ENCODE data around the gene CARD10.
A peak's percentile ranks its signal among the peaks of the same experiment; 100 is the strongest.

Gene CARD10

GRCh38 chr22:37485395-37486223 lies 33.6 kb downstream of the CARD10 start:
- Histone ChIP-seq H3K36me3 (ENCODE audit: control insufficient read depth, insufficient read depth, low read length) (peaks cover 4% of the 10 kb centered on the region), H3K9me3 (ENCODE audit: control insufficient read depth, insufficient read depth, low read length) (no peaks in the 10 kb centered on the region), H3K9ac (ENCODE audit: low read depth, low read length) (no peak overlapping the region), H3K4me1 (ENCODE audit: control insufficient read depth, insufficient read depth, low read length) (peaks cover 4% of the 10 kb centered on the region), H3K4me3 (ENCODE audit: low read depth, low read length) (peak overlapping the region; percentile 45), H3K27me3 (ENCODE audit: control insufficient read depth, insufficient read depth, low read length) (no peaks in the 10 kb centered on the region)

- Histone ChIP-seq H3K9ac (ENCODE audit: low read depth, low read length) (no peak overlapping the region), H3K36me3 (ENCODE audit: control insufficient read depth, insufficient read depth, low read length) (no peaks in the 10 kb centered on the region), H3K4me1 (ENCODE audit: control insufficient read depth, insufficient read depth, low read length) (peaks cover 4% of the 10 kb centered on the region), H3K4me3 (ENCODE audit: low read depth, low read length) (no peak overlapping the region), H3K27me3 (ENCODE audit: control insufficient read depth, insufficient read depth, low read length) (no peaks in the 10 kb centered on the region), H3K9me3 (ENCODE audit: control insufficient read depth, insufficient read depth, low read length) (no peaks in the 10 kb centered on the region)
Measured at GRCh38 chr22:37484480-37485394, 34.5 kb downstream of the CARD10 start.

GRCh38 chr22:37483050-37483449 lies 36.2 kb downstream of the CARD10 start:
- Histone ChIP-seq H3K27me3 (ENCODE audit: control insufficient read depth, insufficient read depth, low read length) (no peaks in the 10 kb centered on the region), H3K9ac (ENCODE audit: low read depth, low read length) (no peak overlapping the region)

GRCh38 chr22:37482244-37482643 lies 37.0 kb downstream of the CARD10 start:
- no peaks in the 10 kb centered on the region for H3K9me3 ChIP-seq (ENCODE audit: control insufficient read depth, insufficient read depth, low read length)
- no peak overlapping the region for H3K4me3 ChIP-seq (ENCODE audit: low read depth, low read length)
- H3K36me3 ChIP-seq (ENCODE audit: control insufficient read depth, insufficient read depth, low read length) = no peaks in the 10 kb centered on the region
- H3K4me1 ChIP-seq (ENCODE audit: control insufficient read depth, insufficient read depth, low read length) = peaks cover 4% of the 10 kb centered on the region
- no peak overlapping the region for H3K9ac ChIP-seq (ENCODE audit: low read depth, low read length)
- H3K27me3 ChIP-seq (ENCODE audit: control insufficient read depth, insufficient read depth, low read length) = no peaks in the 10 kb centered on the region

More at GRCh38 chr22:37483050-37483449, 36.2 kb downstream of the CARD10 start:
- no peaks in the 10 kb centered on the region for H3K9me3 ChIP-seq (ENCODE audit: control insufficient read depth, insufficient read depth, low read length)
- H3K36me3 ChIP-seq (ENCODE audit: control insufficient read depth, insufficient read depth, low read length) = no peaks in the 10 kb centered on the region
- peaks cover 4% of the 10 kb centered on the region for H3K4me1 ChIP-seq (ENCODE audit: control insufficient read depth, insufficient read depth, low read length)
- H3K4me3 ChIP-seq (ENCODE audit: low read depth, low read length) = no peak overlapping the region

- Histone ChIP-seq H3K27me3 (ENCODE audit: control insufficient read depth, insufficient read depth, low read length) (no peaks in the 10 kb centered on the region), H3K9me3 (ENCODE audit: control insufficient read depth, insufficient read depth, low read length) (no peaks in the 10 kb centered on the region), H3K4me1 (ENCODE audit: control insufficient read depth, insufficient read depth, low read length) (peaks cover 1% of the 10 kb centered on the region), H3K4me3 (ENCODE audit: low read depth, low read length) (no peak overlapping the region), H3K36me3 (ENCODE audit: control insufficient read depth, insufficient read depth, low read length) (no peaks in the 10 kb centered on the region), H3K9ac (ENCODE audit: low read depth, low read length) (no peak overlapping the region)
Measured at GRCh38 chr22:37481347-37481907, 37.8 kb downstream of the CARD10 start.

GRCh38 chr22:37480387-37481346 lies 38.5 kb downstream of the CARD10 start:
- Histone ChIP-seq H3K4me3 (ENCODE audit: low read depth, low read length) (no peak overlapping the region), H3K4me1 (ENCODE audit: control insufficient read depth, insufficient read depth, low read length) (no peaks in the 10 kb centered on the region), H3K36me3 (ENCODE audit: control insufficient read depth, insufficient read depth, low read length) (no peaks in the 10 kb centered on the region), H3K27me3 (ENCODE audit: control insufficient read depth, insufficient read depth, low read length) (no peaks in the 10 kb centered on the region), H3K9ac (ENCODE audit: low read depth, low read length) (no peak overlapping the region), H3K9me3 (ENCODE audit: control insufficient read depth, insufficient read depth, low read length) (no peaks in the 10 kb centered on the region)

GRCh38 chr22:37479196-37479595 lies 40.0 kb downstream of the CARD10 start:
- no peak overlapping the region for H3K4me3 ChIP-seq (ENCODE audit: low read depth, low read length)
- H3K36me3 ChIP-seq (ENCODE audit: control insufficient read depth, insufficient read depth, low read length) = no peaks in the 10 kb centered on the region
- H3K4me1 ChIP-seq (ENCODE audit: control insufficient read depth, insufficient read depth, low read length) = no peaks in the 10 kb centered on the region
- no peaks in the 10 kb centered on the region for H3K27me3 ChIP-seq (ENCODE audit: control insufficient read depth, insufficient read depth, low read length)
- no peak overlapping the region for H3K9ac ChIP-seq (ENCODE audit: low read depth, low read length)
- H3K9me3 ChIP-seq (ENCODE audit: control insufficient read depth, insufficient read depth, low read length) = no peaks in the 10 kb centered on the region

- H3K27me3 ChIP-seq (ENCODE audit: control insufficient read depth, insufficient read depth, low read length) = no peaks in the 10 kb centered on the region
- no peaks in the 10 kb centered on the region for H3K36me3 ChIP-seq (ENCODE audit: control insufficient read depth, insufficient read depth, low read length)
- no peaks in the 10 kb centered on the region for H3K9me3 ChIP-seq (ENCODE audit: control insufficient read depth, insufficient read depth, low read length)
- no peak overlapping the region for H3K9ac ChIP-seq (ENCODE audit: low read depth, low read length)
- H3K4me3 ChIP-seq (ENCODE audit: low read depth, low read length) = no peak overlapping the region
- no peaks in the 10 kb centered on the region for H3K4me1 ChIP-seq (ENCODE audit: control insufficient read depth, insufficient read depth, low read length)
Measured at GRCh38 chr22:37476389-37477329, 42.6 kb downstream of the CARD10 start.

GRCh38 chr22:37474447-37475090 lies 44.6 kb downstream of the CARD10 start:
- Histone ChIP-seq H3K9ac (ENCODE audit: low read depth, low read length) (no peak overlapping the region), H3K4me1 (ENCODE audit: control insufficient read depth, insufficient read depth, low read length) (no peaks in the 10 kb centered on the region), H3K36me3 (ENCODE audit: control insufficient read depth, insufficient read depth, low read length) (peaks cover 2% of the 10 kb centered on the region), H3K27me3 (ENCODE audit: control insufficient read depth, insufficient read depth, low read length) (no peaks in the 10 kb centered on the region), H3K4me3 (ENCODE audit: low read depth, low read length) (no peak overlapping the region), H3K9me3 (ENCODE audit: control insufficient read depth, insufficient read depth, low read length) (no peaks in the 10 kb centered on the region)

GRCh38 chr22:37473437-37473946 lies 45.7 kb downstream of the CARD10 start:
- no peaks in the 10 kb centered on the region for H3K9me3 ChIP-seq (ENCODE audit: control insufficient read depth, insufficient read depth, low read length)
- no peak overlapping the region for H3K9ac ChIP-seq (ENCODE audit: low read depth, low read length)
- no peak overlapping the region for H3K4me3 ChIP-seq (ENCODE audit: low read depth, low read length)
- peaks cover 2% of the 10 kb centered on the region for H3K36me3 ChIP-seq (ENCODE audit: control insufficient read depth, insufficient read depth, low read length)
- H3K4me1 ChIP-seq (ENCODE audit: control insufficient read depth, insufficient read depth, low read length) = no peaks in the 10 kb centered on the region
- H3K27me3 ChIP-seq (ENCODE audit: control insufficient read depth, insufficient read depth, low read length) = no peaks in the 10 kb centered on the region
